ENCODE results near the gene THAP2.
"Not testable (repeated sequence)": the region's sequence is repeated elsewhere in the genome, so short reads cannot be mapped to it uniquely, and the experiment has no call there.

Gene THAP2

DNA sequence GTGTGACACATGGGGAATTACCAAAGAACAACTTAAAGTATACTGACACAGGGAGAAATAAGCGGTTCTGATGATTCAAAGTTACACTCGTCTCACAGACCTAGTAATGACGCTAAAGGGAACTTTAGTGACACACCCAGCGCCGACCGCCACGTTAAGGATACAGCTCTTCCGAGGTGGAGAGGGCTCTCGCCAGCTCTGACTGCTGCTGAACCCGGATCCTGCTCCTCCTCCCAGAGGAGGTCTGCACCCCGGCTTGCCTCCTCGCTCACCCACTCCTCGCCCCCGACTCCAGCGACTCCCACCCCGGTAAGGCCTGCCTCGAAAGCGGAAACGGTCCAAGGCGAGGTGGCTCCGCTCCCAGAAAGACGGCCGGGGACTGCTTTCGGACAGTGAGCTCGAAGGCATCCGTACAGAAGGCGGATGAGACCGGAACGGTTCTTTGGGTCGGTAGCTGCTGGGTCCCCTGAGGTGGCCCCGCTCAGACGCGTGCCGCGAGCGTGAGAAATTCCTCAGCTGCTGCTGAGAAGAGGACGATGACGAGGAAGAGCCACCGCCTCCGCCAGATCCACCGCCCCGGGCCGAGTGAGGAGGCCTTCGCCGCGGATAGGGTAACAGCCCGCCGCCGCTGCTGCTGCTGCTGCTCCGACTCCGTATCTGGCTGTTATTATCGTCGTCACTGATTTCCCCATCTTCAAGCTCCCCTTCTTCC, 1.1 kb upstream of the THAP2 start:
- peak; percentile 55 to 60 (median 55) for DNase-seq (ENCODE audit: low read depth in 3 of 3)

GRCh38 chr12:71664411-71665089, 449 bp downstream of the THAP2 start:
- DNase-seq (ENCODE audit: low read depth in 3 of 3), result no peak

- DNase-seq (ENCODE audit: low read depth in 3 of 3), result no peak
These were observed 976 bp downstream of the THAP2 start for GRCh38 chr12:71665090-71665463.

DNA sequence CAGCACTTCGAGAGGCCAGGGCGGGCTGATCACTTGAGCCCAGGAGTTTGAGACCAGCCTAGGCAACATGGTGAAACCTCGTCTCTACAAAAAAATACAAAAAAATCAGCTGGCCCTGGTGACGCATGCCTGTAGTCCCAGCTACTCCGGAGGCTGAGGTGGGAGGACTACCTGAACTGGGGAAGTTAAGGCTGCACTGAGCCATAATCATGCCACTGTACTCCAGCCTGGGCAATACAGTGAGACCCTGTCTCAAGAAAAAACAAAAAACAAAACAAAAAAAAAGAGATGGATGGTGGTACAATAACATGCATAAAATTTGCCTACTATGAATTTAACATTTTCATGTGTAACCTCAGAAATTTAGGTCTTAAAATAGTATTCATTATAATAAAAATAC, 2.2 kb downstream of the THAP2 start:
- no peak for DNase-seq (ENCODE audit: low read depth in 3 of 3)

- no peak for DNase-seq (ENCODE audit: low read depth in 3 of 3)
These were observed 7.2 kb downstream of the THAP2 start for GRCh38 chr12:71671311-71671710.

DNA sequence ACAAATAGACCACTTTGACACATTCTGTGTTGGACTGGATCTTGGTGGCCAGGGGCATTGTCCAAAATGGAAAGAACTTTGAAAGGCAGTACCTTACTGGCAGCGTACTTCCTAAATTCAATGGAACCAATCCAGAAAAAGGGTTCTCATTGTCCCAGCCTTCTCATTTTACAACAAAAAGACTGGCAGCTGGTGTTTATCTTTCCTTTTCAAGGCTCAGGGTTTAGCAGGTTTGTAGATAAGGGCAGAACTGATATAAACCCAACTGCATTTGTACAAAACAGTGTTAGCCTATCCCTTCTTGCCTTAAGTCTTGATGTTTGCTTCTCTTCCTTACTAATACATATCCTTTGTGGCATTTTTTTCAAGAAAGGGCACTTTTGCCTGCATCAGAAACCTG, 7.7 kb downstream of the THAP2 start:
- DNase-seq (ENCODE audit: low read depth in 3 of 3), result no peak

- DNase-seq (ENCODE audit: low read depth in 3 of 3), result no peak
These were observed 18.4 kb downstream of the THAP2 start for GRCh38 chr12:71682466-71682865.

- no peak for DNase-seq (ENCODE audit: low read depth in 3 of 3)
These were observed 19.5 kb downstream of the THAP2 start for GRCh38 chr12:71683633-71684032.

DNA sequence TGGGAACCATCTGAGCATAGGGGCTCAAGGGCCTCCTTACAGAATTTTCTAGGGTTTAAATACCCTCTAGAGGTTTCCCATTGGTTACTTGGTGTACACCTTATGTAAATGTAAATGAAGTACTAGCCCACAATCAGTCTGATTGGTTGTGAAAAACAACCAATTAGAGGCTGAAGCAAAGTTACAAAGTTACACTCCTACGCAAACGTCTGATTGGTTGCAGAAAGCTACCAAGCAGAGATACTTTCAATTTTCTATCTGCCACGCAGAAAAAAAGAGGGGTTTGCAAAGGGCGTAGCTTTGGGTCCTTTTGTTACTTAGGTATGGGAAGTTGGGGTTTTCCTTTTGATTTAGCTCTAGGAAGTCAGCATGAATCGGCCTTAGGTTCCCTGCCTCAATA, 20.0 kb downstream of the THAP2 start:
- DNase-seq (ENCODE audit: low read depth in 3 of 3), result no peak

- no peak for DNase-seq (ENCODE audit: low read depth in 3 of 3)
These were observed 21.3 kb downstream of the THAP2 start for GRCh38 chr12:71685312-71685906.

- peak; percentile 62 to 68 (median 64) for DNase-seq (ENCODE audit: low read depth in 3 of 3)
These were observed 22.0 kb downstream of the THAP2 start, which contains the start of gene TMEM19 for GRCh38 chr12:71685914-71686657. Gene TMEM19, plus strand, starts transcription at chr12:71686082. Its CDS starts 599 bp downstream, at chr12:71686681.

- no peak for DNase-seq (ENCODE audit: low read depth in 3 of 3)
These were observed 22.5 kb downstream of the THAP2 start for GRCh38 chr12:71686658-71687025.

GRCh38 chr12:71687172-71687571, 23.1 kb downstream of the THAP2 start:
- DNase-seq (ENCODE audit: low read depth in 3 of 3), result not testable (repeated sequence)

- no peak for DNase-seq (ENCODE audit: low read depth in 3 of 3)
These were observed 25.0 kb downstream of the THAP2 start for GRCh38 chr12:71688961-71689570.

DNA sequence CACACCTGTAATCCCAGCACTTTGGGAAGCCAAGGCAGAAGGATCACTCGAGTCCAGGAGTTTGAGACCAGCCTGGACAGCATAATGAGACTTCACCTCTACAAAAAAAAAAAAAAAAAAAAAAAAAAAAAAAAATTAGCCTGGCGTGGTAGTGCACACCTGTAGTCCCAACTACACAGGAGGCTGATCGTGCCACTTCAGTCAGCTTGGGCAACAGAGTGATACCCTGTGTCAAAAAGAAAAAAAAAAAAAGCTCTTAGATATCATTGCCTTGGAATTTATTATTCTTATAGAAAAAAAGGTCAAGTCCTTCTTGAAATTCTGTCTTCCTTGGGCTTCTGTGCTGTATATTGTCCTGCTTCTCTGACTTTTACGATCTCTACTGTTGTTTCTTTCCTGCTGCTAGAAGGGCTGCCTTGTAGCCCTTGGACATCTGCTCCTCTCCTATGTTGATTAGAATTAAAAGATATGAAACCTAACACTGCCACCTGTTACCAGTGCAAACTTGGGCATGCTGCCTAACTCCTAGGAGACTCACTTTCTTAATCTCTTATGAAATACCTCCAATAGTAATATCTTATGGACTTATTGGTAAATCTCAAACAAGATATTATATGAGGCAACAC, 27.5 kb downstream of the THAP2 start:
- no peak for DNase-seq (ENCODE audit: low read depth in 3 of 3)

- DNase-seq (ENCODE audit: low read depth in 3 of 3), result no peak
These were observed 29.0 kb downstream of the THAP2 start for GRCh38 chr12:71693126-71693525.

DNA sequence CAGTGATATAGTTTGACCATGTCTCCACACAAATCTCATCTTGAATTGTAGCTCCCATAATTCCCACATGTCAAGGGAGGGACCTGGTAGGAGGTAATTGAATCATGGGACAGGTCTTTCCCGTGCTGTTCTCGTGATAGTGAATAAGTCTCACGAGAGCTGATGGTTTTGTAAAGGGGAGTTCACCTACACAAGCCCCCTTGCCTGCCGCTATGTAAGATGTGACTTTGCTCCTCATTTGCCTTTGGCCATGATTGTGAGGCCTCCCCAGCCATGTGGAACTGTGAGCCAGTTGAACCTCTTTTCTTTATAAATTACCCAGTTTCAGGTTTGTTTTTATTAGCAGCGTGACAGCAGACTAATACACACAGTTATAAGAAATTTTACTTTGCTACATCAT, 29.6 kb downstream of the THAP2 start:
- DNase-seq (ENCODE audit: low read depth in 3 of 3), result not testable (repeated sequence)

- no peak for DNase-seq (ENCODE audit: low read depth in 3 of 3)
These were observed 30.2 kb downstream of the THAP2 start for GRCh38 chr12:71694099-71694820.

GRCh38 chr12:71695782-71696181, 31.7 kb downstream of the THAP2 start:
- DNase-seq (ENCODE audit: low read depth in 3 of 3), result no peak

DNA sequence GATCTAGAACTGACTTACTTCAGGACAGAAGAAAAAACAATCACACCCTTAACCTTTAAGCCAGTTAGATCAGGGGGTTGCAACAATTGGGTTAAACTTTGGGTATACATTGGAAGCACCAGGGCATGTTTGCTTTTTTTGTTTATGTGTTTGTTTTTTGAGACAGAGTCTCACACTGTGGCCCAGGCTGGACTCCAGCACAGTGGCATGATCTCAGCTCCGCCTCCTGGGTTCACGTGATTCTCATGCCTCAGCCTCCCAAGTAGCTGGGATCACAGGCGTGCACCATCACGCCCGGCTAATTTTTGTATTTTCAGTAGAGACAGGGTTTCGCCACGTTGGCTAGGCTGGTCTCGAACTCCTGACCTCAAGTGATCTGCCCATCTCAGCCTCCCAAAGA, 38.1 kb downstream of the THAP2 start:
- DNase-seq (ENCODE audit: low read depth in 3 of 3), result not testable (repeated sequence)

GRCh38 chr12:71702590-71702989, 38.5 kb downstream of the THAP2 start:
- no peak for DNase-seq (ENCODE audit: low read depth in 3 of 3)
